ENCODE data around the gene PLAAT1. TPM values are rescaled to one million over a fixed set of nuclear protein-coding genes. Genes with fewer than 3 reads are reported as not detected.

PLAAT1 gene
- total RNA-seq, 2 experiments from 2014 or later = not detected

- H3K36me3 Mint-ChIP-seq = no peaks in the 10 kb centered on the region
- H3K4me1 Mint-ChIP-seq = no peaks in the 10 kb centered on the region
- ATAC-seq (ENCODE audit: low read depth) (no peak), DNase-seq (no peak)
- peaks cover 4% of the 10 kb centered on the region for H3K27me3 Mint-ChIP-seq
- no peak overlapping the region for H3K4me3 Mint-ChIP-seq
- POLR2A ChIA-PET = no interaction called here
- no peaks in the 10 kb centered on the region for H3K9me3 Mint-ChIP-seq
- H3K27ac Mint-ChIP-seq = no peak overlapping the region
Measured at GRCh38 chr3:193231201-193231600, 9.8 kb upstream of the PLAAT1 start.

GRCh38 chr3:193236599-193236998 lies 4.4 kb upstream of the PLAAT1 start:
- Mint-ChIP-seq H3K4me3 (no peak overlapping the region), H3K4me1 (peaks cover 2% of the 10 kb centered on the region), H3K27me3 (peaks cover 29% of the 10 kb centered on the region), H3K27ac (no peak overlapping the region), H3K9me3 (no peaks in the 10 kb centered on the region), H3K36me3 (no peaks in the 10 kb centered on the region)
- POLR2A ChIA-PET = no interaction called here
- ATAC-seq (ENCODE audit: low read depth) (no peak), DNase-seq (no peak)

GRCh38 chr3:193237030-193237429 lies 4.0 kb upstream of the PLAAT1 start:
- no peak overlapping the region for H3K4me3 Mint-ChIP-seq
- H3K9me3 Mint-ChIP-seq = no peaks in the 10 kb centered on the region
- H3K27me3 Mint-ChIP-seq = peaks cover 33% of the 10 kb centered on the region
- POLR2A ChIA-PET = no interaction called here
- H3K36me3 Mint-ChIP-seq = no peaks in the 10 kb centered on the region
- peaks cover 2% of the 10 kb centered on the region for H3K4me1 Mint-ChIP-seq
- DNase-seq = no peak
- ATAC-seq (ENCODE audit: low read depth) = no peak
- no peak overlapping the region for H3K27ac Mint-ChIP-seq

DNA sequence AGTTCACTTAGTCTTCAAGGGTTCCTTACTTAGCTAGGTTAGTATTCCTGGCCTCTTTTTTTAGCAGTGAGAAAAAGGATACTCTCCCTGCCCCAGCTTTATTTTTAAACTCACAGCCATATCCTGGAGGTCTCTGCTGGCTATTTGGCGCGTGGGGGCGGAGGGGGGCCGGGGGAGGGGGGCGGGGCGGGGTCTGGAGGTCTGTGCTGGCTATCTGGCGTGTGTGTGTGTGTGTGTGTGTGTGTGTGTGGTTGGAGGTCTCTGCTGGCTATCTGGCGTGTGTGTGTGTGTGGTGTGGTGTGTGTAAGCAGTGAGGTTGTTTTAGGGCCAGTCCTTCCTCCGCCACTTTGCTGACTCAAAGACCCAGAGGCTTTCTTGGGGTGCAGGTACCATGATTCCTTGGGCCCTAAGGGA lies 579 bp upstream of the PLAAT1 start:
- no peaks in the 10 kb centered on the region for H3K36me3 Mint-ChIP-seq

GRCh38 chr3:193241716-193242115 lies 694 bp downstream of the PLAAT1 start:
- no peak overlapping the region for H3K27ac Mint-ChIP-seq
- peaks cover 2% of the 10 kb centered on the region for H3K4me1 Mint-ChIP-seq
- peaks cover 41% of the 10 kb centered on the region for H3K27me3 Mint-ChIP-seq
- POLR2A ChIA-PET = no interaction called here
- no peaks in the 10 kb centered on the region for H3K9me3 Mint-ChIP-seq
- no peak for ATAC-seq (ENCODE audit: low read depth)
- no peaks in the 10 kb centered on the region for H3K36me3 Mint-ChIP-seq
- no peak for DNase-seq
- peak overlapping the region; percentile 14 for H3K4me3 Mint-ChIP-seq

More for the DNA sequence above, 579 bp upstream of the PLAAT1 start:
- H3K4me3 Mint-ChIP-seq = peak overlapping the region; percentile 46
- H3K9me3 Mint-ChIP-seq = no peaks in the 10 kb centered on the region
- POLR2A ChIA-PET = no interaction called here
- DNase-seq = no peak
- ATAC-seq (ENCODE audit: low read depth) = no peak
- no peak overlapping the region for H3K27ac Mint-ChIP-seq
- peaks cover 41% of the 10 kb centered on the region for H3K27me3 Mint-ChIP-seq
- peaks cover 2% of the 10 kb centered on the region for H3K4me1 Mint-ChIP-seq

GRCh38 chr3:193243571-193243970 lies 2.5 kb downstream of the PLAAT1 start:
- peaks cover 2% of the 10 kb centered on the region for H3K4me1 Mint-ChIP-seq
- no peak overlapping the region for H3K4me3 Mint-ChIP-seq
- H3K36me3 Mint-ChIP-seq = no peaks in the 10 kb centered on the region
- peaks cover 36% of the 10 kb centered on the region for H3K27me3 Mint-ChIP-seq
- peaks cover 3% of the 10 kb centered on the region for H3K9me3 Mint-ChIP-seq
- no peak for DNase-seq
- H3K27ac Mint-ChIP-seq = no peak overlapping the region
- no peak for ATAC-seq (ENCODE audit: low read depth)
- POLR2A ChIA-PET = no interaction called here

- Mint-ChIP-seq H3K4me3 (no peak overlapping the region), H3K27ac (no peak overlapping the region), H3K27me3 (no peaks in the 10 kb centered on the region), H3K9me3 (peaks cover 13% of the 10 kb centered on the region), H3K36me3 (no peaks in the 10 kb centered on the region), H3K4me1 (no peaks in the 10 kb centered on the region)
- POLR2A ChIA-PET = no interaction called here
- ATAC-seq (ENCODE audit: low read depth) = no peak
- no peak for DNase-seq
Measured at GRCh38 chr3:193248848-193249468, 7.9 kb downstream of the PLAAT1 start.

DNA sequence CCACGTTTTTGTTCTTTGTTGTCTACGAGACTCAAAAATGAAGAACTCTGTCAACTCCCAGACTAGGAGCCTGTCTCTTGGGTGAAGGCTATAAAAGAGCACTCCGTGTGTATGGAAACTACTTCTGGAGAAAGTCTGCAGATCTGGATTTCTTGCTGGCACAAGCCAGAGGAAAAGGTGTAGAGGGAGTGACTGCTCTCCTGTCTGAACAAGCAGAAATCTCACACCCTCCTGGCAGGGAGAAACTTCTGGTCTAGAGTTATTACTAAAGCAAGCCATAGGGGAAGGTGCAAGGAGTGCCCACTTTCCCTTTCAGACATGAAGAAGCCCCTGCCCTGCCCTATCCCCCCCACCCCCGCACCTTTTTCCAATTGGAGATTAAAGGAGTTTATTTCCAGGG lies 9.5 kb downstream of the PLAAT1 start:
- POLR2A ChIA-PET = no interaction called here
- ATAC-seq (ENCODE audit: low read depth) = no peak
- no peak overlapping the region for H3K4me3 Mint-ChIP-seq
- no peak for DNase-seq
- H3K36me3 Mint-ChIP-seq = no peaks in the 10 kb centered on the region
- H3K27ac Mint-ChIP-seq = no peak overlapping the region
- H3K27me3 Mint-ChIP-seq = no peaks in the 10 kb centered on the region
- H3K9me3 Mint-ChIP-seq = peaks cover 13% of the 10 kb centered on the region
- H3K4me1 Mint-ChIP-seq = no peaks in the 10 kb centered on the region

DNA sequence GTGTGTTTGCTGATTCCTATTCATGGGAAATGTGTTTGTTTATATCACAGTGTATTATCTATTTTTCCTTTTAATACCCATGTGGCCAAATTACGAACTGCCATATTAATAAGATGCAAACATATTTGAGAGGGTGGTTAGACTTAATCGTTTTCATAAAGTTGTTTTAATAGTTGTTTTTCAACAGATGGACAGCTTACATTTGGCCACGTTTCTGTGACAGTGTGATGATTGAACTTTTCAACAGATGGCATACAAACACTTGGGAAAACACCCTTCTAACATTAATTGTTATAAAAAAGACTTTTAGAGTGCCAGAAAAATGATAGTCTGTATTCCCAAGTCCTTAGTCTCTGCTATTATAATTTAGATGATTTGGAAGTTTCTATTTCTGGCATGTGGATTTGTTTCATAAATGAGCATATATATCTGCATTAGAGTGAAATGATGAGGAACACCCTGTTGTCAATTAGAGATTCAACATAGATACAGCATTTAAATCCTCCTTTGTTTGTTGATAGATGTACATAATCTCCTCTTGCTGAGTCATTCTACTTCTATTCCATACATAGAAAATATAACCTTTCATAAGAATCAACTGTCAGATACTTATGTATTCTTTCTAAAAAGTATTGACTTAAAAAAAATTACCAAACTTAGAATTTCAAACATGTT lies 13.1 kb downstream of the PLAAT1 start:
- Mint-ChIP-seq H3K36me3 (no peaks in the 10 kb centered on the region), H3K27me3 (peaks cover 2% of the 10 kb centered on the region), H3K9me3 (peaks cover 6% of the 10 kb centered on the region), H3K4me3 (no peak overlapping the region), H3K27ac (no peak overlapping the region), H3K4me1 (no peaks in the 10 kb centered on the region)
- no peak for DNase-seq
- POLR2A ChIA-PET = no interaction called here
- no peak for ATAC-seq (ENCODE audit: low read depth)

GRCh38 chr3:193261970-193262369 lies 20.9 kb downstream of the PLAAT1 start:
- Mint-ChIP-seq H3K36me3 (no peaks in the 10 kb centered on the region), H3K27me3 (no peaks in the 10 kb centered on the region), H3K27ac (no peak overlapping the region), H3K4me1 (no peaks in the 10 kb centered on the region), H3K9me3 (no peaks in the 10 kb centered on the region), H3K4me3 (no peak overlapping the region)
- DNase-seq (no peak), ATAC-seq (ENCODE audit: low read depth) (no peak)
- POLR2A ChIA-PET = no interaction called here

DNA sequence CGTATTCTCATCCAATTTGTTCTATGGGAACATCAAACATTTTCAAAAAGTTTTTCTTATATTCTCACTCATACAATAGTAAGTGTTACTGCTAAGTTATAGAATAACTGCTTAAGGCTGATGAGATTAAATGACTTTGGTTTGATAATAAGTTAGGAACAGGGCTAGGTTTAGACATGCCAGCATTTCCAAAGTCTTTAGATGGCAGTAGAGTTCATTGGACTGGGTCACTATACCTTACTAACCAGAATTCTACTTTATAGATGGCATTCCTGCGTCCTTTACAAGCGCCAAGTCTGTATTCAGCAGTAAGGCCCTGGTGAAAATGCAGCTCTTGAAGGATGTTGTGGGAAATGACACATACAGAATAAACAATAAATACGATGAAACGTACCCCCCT lies 21.7 kb downstream of the PLAAT1 start:
- H3K4me1 Mint-ChIP-seq = no peaks in the 10 kb centered on the region

GRCh38 chr3:193269343-193270028 lies 28.5 kb downstream of the PLAAT1 start:
- DNase-seq (no peak), ATAC-seq (ENCODE audit: low read depth) (no peak)
- POLR2A ChIA-PET = no interaction called here
- H3K27ac Mint-ChIP-seq = no peak overlapping the region
- no peak overlapping the region for H3K4me3 Mint-ChIP-seq
- no peaks in the 10 kb centered on the region for H3K27me3 Mint-ChIP-seq
- H3K4me1 Mint-ChIP-seq = no peaks in the 10 kb centered on the region
- H3K36me3 Mint-ChIP-seq = no peaks in the 10 kb centered on the region
- H3K9me3 Mint-ChIP-seq = no peaks in the 10 kb centered on the region

More for the DNA sequence above, 21.7 kb downstream of the PLAAT1 start:
- POLR2A ChIA-PET = no interaction called here
- no peak overlapping the region for H3K4me3 Mint-ChIP-seq
- no peaks in the 10 kb centered on the region for H3K9me3 Mint-ChIP-seq
- H3K27me3 Mint-ChIP-seq = no peaks in the 10 kb centered on the region
- no peaks in the 10 kb centered on the region for H3K36me3 Mint-ChIP-seq
- DNase-seq = no peak
- no peak overlapping the region for H3K27ac Mint-ChIP-seq
- no peak for ATAC-seq (ENCODE audit: low read depth)

- Mint-ChIP-seq H3K36me3 (no peaks in the 10 kb centered on the region), H3K4me1 (no peaks in the 10 kb centered on the region), H3K27ac (no peak overlapping the region), H3K27me3 (no peaks in the 10 kb centered on the region), H3K9me3 (no peaks in the 10 kb centered on the region), H3K4me3 (no peak overlapping the region)
- POLR2A ChIA-PET = interaction anchor here (0.6 kb wide), 1 partner anchor 654 kb away, joined by 4 read pairs; no protein-coding TSS in a partner anchor
- ATAC-seq (ENCODE audit: low read depth) (no peak), DNase-seq (no peak)
Measured at GRCh38 chr3:193270451-193270850, 29.4 kb downstream of the PLAAT1 start.
